RWPE2 (cell line): ENCODE measurements around the gene TMEM225B.

Experiments
- ATAC-seq: fragments of 200-7000 bp; cut with Tn5 transposase; 3 replicates; pipeline ENCODE4 v1.9.1; 2021; ENCODE audit warnings: low read depth
- DNase-seq: peaks from one replicate; pipeline ENCODE4 v3.0.0-alpha.2; 2020; ENCODE audit warnings: low spot score
- H3K27ac ChIP-seq: fragments of 450-650 bp; 2 replicates; pipeline ENCODE4 v1.5.1; 2017; ENCODE audit warnings: mild to moderate bottlenecking; ENCODE audit not compliant: poor library complexity, severe bottlenecking
- H3K27me3 ChIP-seq: fragments of 250-450 bp; sonication (Bioruptor Pico); 2 replicates; pipeline ENCODE4 v1.5.1; 2021; ENCODE audit warnings: mild to moderate bottlenecking, moderate library complexity; ENCODE audit not compliant: insufficient read depth, poor library complexity, severe bottlenecking
- H3K36me3 ChIP-seq: fragments of 250-450 bp; sonication (Bioruptor Pico); 2 replicates; pipeline ENCODE4 v1.5.1; 2020; ENCODE audit warnings: low read depth, mild to moderate bottlenecking, moderate library complexity
- H3K4me1 ChIP-seq: fragments of 250-450 bp; sonication (Bioruptor Pico); 2 replicates; pipeline ENCODE4 v1.5.1; 2021; ENCODE audit warnings: mild to moderate bottlenecking, moderate library complexity; ENCODE audit not compliant: insufficient read depth, poor library complexity, severe bottlenecking
- H3K4me3 ChIP-seq: fragments of 250-450 bp; sonication (Bioruptor Pico); 2 replicates; pipeline ENCODE4 v1.5.1; 2021; ENCODE audit warnings: mild to moderate bottlenecking, moderate library complexity; ENCODE audit not compliant: severe bottlenecking
- H3K9me3 ChIP-seq: fragments of 250-450 bp; sonication (Bioruptor Pico); 2 replicates; pipeline ENCODE4 v1.5.1; 2021; ENCODE audit warnings: mild to moderate bottlenecking, moderate library complexity; ENCODE audit not compliant: severe bottlenecking
- TF ChIP-seq, protein P1 (sequence below): fragments of 450-650 bp; IDR thresholded peaks from one replicate; pipeline ENCODE4 v1.5.1; 2017; ENCODE audit warnings: mild to moderate bottlenecking, moderate library complexity; ENCODE audit not compliant: poor library complexity, severe bottlenecking

Gene TMEM225B

DNA sequence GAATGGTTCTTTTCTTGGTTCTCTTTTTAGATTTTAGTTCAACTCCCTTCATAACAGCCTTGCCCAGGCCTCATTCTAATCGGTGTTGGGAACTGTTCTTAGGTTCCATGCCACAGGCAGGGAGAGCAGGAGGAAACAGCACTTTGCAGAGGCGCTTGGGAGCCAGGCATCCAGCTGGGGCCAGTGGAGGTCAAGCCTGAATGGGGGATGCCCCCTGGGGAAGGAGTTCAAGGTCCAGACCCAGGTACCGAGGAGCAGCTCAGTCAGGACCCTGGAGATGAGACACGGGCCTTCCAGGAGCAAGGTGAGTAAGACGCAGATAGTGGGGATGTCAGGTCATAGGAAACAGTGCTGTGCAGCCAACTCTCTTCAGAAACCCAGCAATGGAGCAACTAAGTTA, 23.2 kb downstream of the TMEM225B start:
- Histone ChIP-seq H3K4me1 (peaks cover 36% of the 10 kb centered on the region), H3K36me3 (peaks cover 80% of the 10 kb centered on the region), H3K4me3 (no peak overlapping the region), H3K27ac (peak overlapping the region; percentile 72), H3K9me3 (no peaks in the 10 kb centered on the region), H3K27me3 (no peaks in the 10 kb centered on the region)
- DNase-seq (no peak), ATAC-seq (no peak)
- TF ChIP-seq, protein P1, sequence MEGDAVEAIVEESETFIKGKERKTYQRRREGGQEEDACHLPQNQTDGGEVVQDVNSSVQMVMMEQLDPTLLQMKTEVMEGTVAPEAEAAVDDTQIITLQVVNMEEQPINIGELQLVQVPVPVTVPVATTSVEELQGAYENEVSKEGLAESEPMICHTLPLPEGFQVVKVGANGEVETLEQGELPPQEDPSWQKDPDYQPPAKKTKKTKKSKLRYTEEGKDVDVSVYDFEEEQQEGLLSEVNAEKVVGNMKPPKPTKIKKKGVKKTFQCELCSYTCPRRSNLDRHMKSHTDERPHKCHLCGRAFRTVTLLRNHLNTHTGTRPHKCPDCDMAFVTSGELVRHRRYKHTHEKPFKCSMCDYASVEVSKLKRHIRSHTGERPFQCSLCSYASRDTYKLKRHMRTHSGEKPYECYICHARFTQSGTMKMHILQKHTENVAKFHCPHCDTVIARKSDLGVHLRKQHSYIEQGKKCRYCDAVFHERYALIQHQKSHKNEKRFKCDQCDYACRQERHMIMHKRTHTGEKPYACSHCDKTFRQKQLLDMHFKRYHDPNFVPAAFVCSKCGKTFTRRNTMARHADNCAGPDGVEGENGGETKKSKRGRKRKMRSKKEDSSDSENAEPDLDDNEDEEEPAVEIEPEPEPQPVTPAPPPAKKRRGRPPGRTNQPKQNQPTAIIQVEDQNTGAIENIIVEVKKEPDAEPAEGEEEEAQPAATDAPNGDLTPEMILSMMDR = no peak

DNA sequence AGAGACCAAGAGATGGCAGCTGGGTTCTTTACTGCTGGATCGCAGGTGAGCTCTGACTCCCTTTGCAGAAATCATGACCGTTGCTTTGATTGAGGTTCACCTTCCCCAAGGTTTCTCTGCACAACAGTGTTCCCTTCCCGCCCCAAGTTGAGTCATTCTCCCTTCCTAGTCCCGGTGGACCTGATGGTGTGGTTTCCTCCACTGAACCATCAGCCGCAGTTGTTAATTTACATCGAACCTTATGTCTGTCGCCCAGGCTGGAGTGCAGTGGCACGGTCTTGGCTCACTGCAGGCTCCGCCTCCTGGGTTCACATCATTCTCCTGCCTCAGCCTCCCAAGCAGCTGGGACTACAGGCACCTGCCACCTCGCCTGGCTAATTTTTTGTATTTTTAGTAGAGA, 24.5 kb downstream of the TMEM225B start:
- Histone ChIP-seq H3K9me3 (no peaks in the 10 kb centered on the region), H3K4me1 (peaks cover 33% of the 10 kb centered on the region), H3K27me3 (no peaks in the 10 kb centered on the region), H3K36me3 (peaks cover 94% of the 10 kb centered on the region), H3K27ac (peak overlapping the region; percentile 72), H3K4me3 (no peak overlapping the region)
- TF ChIP-seq, protein P1 = no peak
- ATAC-seq (no peak), DNase-seq (no peak)

DNA sequence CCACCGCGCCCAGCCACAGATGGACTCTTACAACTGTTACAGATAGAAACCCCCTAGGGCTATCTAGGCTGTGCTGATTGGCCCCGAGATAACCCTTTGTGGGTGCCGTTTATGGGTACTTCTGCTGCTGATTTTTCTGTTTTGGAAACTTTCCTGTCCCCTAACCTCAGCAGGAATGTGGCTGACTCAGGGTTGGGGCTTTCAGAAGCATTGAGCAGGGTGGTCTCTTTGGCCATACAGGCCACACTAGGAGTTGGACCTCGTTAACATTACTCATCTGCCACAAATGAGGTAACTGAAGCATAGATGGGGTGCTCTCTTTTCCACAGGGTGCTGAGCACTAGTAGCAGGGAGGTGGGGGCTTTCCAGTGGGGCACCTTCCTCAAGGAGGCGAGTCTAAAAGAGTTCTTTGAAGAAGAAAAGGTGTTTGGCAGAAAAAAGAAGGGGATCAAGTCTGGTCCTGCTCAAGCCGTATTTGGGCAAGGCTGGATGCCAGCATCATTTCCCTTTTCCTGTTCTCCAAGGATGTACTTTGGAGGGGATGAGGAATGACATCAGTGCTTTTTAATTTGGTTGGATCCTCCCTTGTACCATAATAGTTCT, 25.1 kb downstream of the TMEM225B start:
- peak; percentile 35 for ATAC-seq
- Histone ChIP-seq H3K27me3 (no peaks in the 10 kb centered on the region), H3K27ac (peak overlapping the region; percentile 72), H3K36me3 (peaks cover 97% of the 10 kb centered on the region), H3K9me3 (no peaks in the 10 kb centered on the region), H3K4me1 (peaks cover 27% of the 10 kb centered on the region), H3K4me3 (no peak overlapping the region)
- DNase-seq = no peak
- TF ChIP-seq, protein P1 = no peak

DNA sequence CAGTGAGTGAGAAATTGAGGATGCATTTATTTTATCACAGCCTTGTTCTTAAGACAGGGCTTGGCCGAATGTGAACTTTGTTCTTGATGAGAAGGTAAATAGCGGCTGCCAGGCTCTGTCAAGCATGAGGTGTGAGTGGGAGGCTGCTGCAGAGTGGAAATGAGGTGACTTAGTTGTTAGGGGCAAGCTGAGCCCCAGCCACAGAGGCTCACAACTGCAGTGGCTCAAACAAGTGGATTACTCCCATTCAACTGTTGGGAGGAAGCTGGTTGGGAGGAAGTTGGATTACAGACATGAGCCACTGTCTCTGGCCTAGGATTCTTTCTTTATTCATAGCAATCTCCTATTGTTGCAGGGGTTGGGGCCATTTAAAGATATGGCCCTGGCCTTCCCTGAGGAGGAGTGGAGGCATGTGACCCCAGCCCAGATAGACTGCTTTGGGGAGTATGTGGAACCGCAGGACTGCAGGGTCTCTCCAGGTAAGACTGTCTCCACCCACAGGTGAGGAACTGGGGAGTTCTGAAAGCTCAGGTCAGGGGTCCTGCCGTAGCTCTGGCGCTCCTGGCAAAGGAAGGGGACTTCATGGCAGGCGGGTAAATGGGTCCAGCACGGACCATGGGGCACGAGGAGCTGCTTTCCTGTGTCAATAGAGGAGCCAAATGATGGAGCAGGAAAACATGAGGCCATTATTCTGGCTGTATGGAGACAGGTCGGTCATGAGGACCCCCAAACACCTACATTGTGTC, 25.8 kb downstream of the TMEM225B start:
- no peaks in the 10 kb centered on the region for H3K27me3 ChIP-seq
- H3K4me1 ChIP-seq = peaks cover 21% of the 10 kb centered on the region
- H3K27ac ChIP-seq = peak overlapping the region; percentile 72
- H3K36me3 ChIP-seq = peaks cover 97% of the 10 kb centered on the region
- H3K4me3 ChIP-seq = no peak overlapping the region
- no peak for DNase-seq
- ATAC-seq = no peak
- TF ChIP-seq, protein P1 = no peak
- H3K9me3 ChIP-seq = no peaks in the 10 kb centered on the region

DNA sequence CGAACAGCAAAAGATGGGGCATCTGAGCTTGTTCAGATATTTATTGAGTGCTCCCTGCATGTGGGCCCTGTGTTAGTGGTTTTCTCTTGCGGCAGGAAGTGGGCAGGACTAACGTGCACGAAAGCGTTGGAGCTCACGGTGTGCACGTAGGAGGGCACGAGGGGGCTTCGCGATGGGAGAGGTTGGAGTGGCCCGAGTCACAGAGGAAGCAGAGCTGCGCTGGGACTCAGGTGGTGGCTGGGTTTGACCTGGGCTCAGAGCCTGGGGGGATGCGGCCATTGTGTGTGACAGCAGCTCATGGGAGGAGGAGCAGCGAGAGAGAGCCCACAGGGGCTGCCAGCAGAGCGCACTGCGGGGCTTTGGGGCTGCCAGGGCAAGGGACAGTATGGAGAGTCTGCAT, 26.4 kb downstream of the TMEM225B start:
- TF ChIP-seq, protein P1 = no peak
- no peaks in the 10 kb centered on the region for H3K9me3 ChIP-seq

More for the DNA sequence above, 26.4 kb downstream of the TMEM225B start:
- peaks cover 97% of the 10 kb centered on the region for H3K36me3 ChIP-seq
- DNase-seq (no peak), ATAC-seq (no peak)
- H3K4me1 ChIP-seq = peaks cover 15% of the 10 kb centered on the region
- H3K27ac ChIP-seq = peak overlapping the region; percentile 72
- no peaks in the 10 kb centered on the region for H3K27me3 ChIP-seq
- no peak overlapping the region for H3K4me3 ChIP-seq
